ENCODE data around the gene ADAMTS2. TPM values are rescaled to one million over a fixed set of nuclear protein-coding genes. Genes with fewer than 3 reads are reported as not detected.
"Not testable (repeated sequence)": the region's sequence is repeated elsewhere in the genome, so short reads cannot be mapped to it uniquely, and the experiment has no call there.

ADAMTS2 gene
- total and polyA plus RNA-seq, 10 donors, result 4.0 to 101 (median 47.5) TPM

- Histone ChIP-seq H3K36me3 (no peaks in the 10 kb centered on the region), H3K27me3 (replicated peaks in 1 of 7) (no peaks in the 10 kb centered on the region), H3K4me1 (peaks cover 0 to 23% (median 0%) of the 10 kb centered on the region in 6 donors), H3K4me3 (no peak overlapping the region), H3K27ac (peak overlapping the region in 4 of 8 donors; percentile 14 to 45 (median 36)), H3K9me3 (peaks cover 0 to 5% (median 0%) of the 10 kb centered on the region in 8 donors)
- 62 to 79% (median 73%) methylated on average over 22 to 23 of the region's 23 CpGs for WGBS, 5 donors
- intact Hi-C loops (cut with DNase I; ENCODE audit: low total_unique reads), result no loop called here
- TF ChIP-seq POLR2AphosphoS5 (IDR thresholded peaks at IDR 0.05) (peak in 2 of 3 donors; percentile 57 to 58), POLR2A (IDR thresholded peaks at IDR 0.05) (no peak)
- TF ChIP-seq, protein P1, sequence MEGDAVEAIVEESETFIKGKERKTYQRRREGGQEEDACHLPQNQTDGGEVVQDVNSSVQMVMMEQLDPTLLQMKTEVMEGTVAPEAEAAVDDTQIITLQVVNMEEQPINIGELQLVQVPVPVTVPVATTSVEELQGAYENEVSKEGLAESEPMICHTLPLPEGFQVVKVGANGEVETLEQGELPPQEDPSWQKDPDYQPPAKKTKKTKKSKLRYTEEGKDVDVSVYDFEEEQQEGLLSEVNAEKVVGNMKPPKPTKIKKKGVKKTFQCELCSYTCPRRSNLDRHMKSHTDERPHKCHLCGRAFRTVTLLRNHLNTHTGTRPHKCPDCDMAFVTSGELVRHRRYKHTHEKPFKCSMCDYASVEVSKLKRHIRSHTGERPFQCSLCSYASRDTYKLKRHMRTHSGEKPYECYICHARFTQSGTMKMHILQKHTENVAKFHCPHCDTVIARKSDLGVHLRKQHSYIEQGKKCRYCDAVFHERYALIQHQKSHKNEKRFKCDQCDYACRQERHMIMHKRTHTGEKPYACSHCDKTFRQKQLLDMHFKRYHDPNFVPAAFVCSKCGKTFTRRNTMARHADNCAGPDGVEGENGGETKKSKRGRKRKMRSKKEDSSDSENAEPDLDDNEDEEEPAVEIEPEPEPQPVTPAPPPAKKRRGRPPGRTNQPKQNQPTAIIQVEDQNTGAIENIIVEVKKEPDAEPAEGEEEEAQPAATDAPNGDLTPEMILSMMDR (IDR thresholded peaks at IDR 0.05 in 8 of 11, conservative IDR thresholded peaks at IDR 0.05 in 3 of 11), result no peak
- peak; percentile 63 for DNase-seq
Measured at GRCh38 chr5:179284751-179285631, 60.3 kb downstream of the ADAMTS2 start.

- H3K9me3 ChIP-seq; H3K4me3 ChIP-seq; DNase-seq; intact Hi-C loops (cut with DNase I; ENCODE audit: low total_unique reads); H3K27ac ChIP-seq; H3K36me3 ChIP-seq; H3K27me3 ChIP-seq (replicated peaks in 1 of 7): not testable (repeated sequence)
- peaks cover 0 to 34% (median 3%) of the 10 kb centered on the region in 6 donors for H3K4me1 ChIP-seq
- WGBS, 5 donors, result 92 to 96% (median 95%) methylated on average over 10 of the region's 10 CpGs
Measured at GRCh38 chr5:179283908-179284307, 61.4 kb downstream of the ADAMTS2 start.

DNA sequence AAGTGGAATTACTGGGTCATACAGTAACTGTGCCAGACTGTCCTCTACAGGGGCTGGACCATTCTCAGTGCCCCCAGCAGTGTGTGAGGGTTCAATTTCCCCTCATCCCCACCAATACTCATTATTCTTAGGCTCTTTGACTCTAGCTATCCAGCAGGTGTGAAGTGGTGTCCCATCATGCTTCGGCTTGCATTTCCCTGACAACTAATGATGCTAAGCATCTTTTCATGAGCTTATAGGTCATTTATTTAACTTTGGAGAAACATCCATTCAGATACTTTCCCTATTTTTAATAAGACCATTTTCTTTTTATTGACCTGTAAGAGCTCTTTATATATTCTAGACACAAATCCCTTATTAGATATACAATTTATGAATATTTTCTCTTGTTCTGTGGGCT lies 63.6 kb downstream of the ADAMTS2 start:
- H3K9me3 ChIP-seq, result peaks cover 0 to 5% (median 0%) of the 10 kb centered on the region in 8 donors
- H3K4me3 ChIP-seq, result no peak overlapping the region
- peak; percentile 4 for DNase-seq
- TF ChIP-seq POLR2AphosphoS5 (IDR thresholded peaks at IDR 0.05) (no peak), POLR2A (IDR thresholded peaks at IDR 0.05) (no peak)
- TF ChIP-seq, protein P1 (IDR thresholded peaks at IDR 0.05 in 8 of 11, conservative IDR thresholded peaks at IDR 0.05 in 3 of 11), result no peak
- H3K36me3 ChIP-seq, result no peaks in the 10 kb centered on the region
- intact Hi-C loops (cut with DNase I; ENCODE audit: low total_unique reads), result no loop called here
- H3K4me1 ChIP-seq, result peaks cover 0 to 39% (median 9%) of the 10 kb centered on the region in 6 donors
- no peak overlapping the region for H3K27ac ChIP-seq
- 92 to 100% (median 96%) methylated on average over 1 of the region's 1 CpG for whole genome bisulfite sequencing, 5 donors
- no peaks in the 10 kb centered on the region for H3K27me3 ChIP-seq (replicated peaks in 1 of 7)

DNA sequence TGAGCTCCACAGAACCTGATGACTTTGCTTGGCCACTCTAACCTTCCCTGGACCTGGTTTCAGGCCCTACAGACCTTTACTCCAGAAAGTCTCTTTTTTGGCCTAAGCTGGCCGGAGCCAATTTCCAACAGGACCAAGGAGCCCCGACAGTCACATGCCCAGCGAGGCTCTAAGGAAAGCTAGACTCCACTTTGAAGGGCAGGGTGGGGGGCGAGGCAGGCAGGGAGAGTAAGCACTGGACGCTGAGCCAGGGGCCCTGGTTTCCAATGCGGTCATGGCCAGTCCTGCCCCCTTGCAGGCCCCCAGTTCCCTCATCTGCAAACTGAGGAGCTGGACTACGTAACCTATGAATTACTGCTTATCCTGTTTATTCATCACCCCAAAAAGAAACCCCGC lies 65.2 kb downstream of the ADAMTS2 start:
- H3K27ac ChIP-seq, result peak overlapping the region in 2 of 8 donors; percentile 9 to 11
- DNase-seq, result no peak
- H3K4me1 ChIP-seq, result peaks cover 0 to 33% (median 12%) of the 10 kb centered on the region in 6 donors
- no peaks in the 10 kb centered on the region for H3K36me3 ChIP-seq
- H3K4me3 ChIP-seq, result no peak overlapping the region
- WGBS, 5 donors, result 89 to 97% (median 93%) methylated on average over 7 to 8 of the region's 8 CpGs
- intact Hi-C loops (cut with DNase I; ENCODE audit: low total_unique reads), result no loop called here
- peaks cover 0 to 5% (median 0%) of the 10 kb centered on the region in 8 donors for H3K9me3 ChIP-seq
- no peaks in the 10 kb centered on the region for H3K27me3 ChIP-seq (replicated peaks in 1 of 7)
- TF ChIP-seq POLR2A (IDR thresholded peaks at IDR 0.05), result no peak
- TF ChIP-seq, protein P1 (IDR thresholded peaks at IDR 0.05 in 8 of 11, conservative IDR thresholded peaks at IDR 0.05 in 3 of 11), result no peak
- no peak for TF ChIP-seq POLR2AphosphoS5 (IDR thresholded peaks at IDR 0.05)
